ENCODE measurements around the gene RANBP6. TPM values are rescaled to one million over a fixed set of nuclear protein-coding genes. Genes with fewer than 3 reads are reported as not detected.
"Not testable (repeated sequence)": the region's sequence is repeated elsewhere in the genome, so short reads cannot be mapped to it uniquely, and the experiment has no call there.

The RANBP6 gene
- total RNA-seq (10 to 100 TPM; 19.7 to 28.1 (median 22.7) TPM), polyA plus RNA-seq (9.8 TPM)
- long read RNA-seq, donor 1, full-length matches to known transcripts, result 57 of 57 reads
- long read RNA-seq, donor 1, partial matches to known transcripts, result 0 of 57 reads
- long read RNA-seq, donor 1, other reads (novel, unspliced or antisense), result 0 of 57 reads
- long read RNA-seq, donor 2, full-length matches to known transcripts, result 20 of 20 reads
- long read RNA-seq, donor 2, partial matches to known transcripts, result 0 of 20 reads
- long read RNA-seq, donor 2, other reads (novel, unspliced or antisense), result 0 of 20 reads
- long read RNA-seq, donor 3, full-length matches to known transcripts, result 100 of 100 reads
- long read RNA-seq, donor 3, partial matches to known transcripts, result 0 of 100 reads
- long read RNA-seq, donor 3, other reads (novel, unspliced or antisense), result 0 of 100 reads
- long read RNA-seq, donor 4, full-length matches to known transcripts, result 15 of 15 reads
- long read RNA-seq, donor 4, partial matches to known transcripts, result 0 of 15 reads
- long read RNA-seq, donor 4, other reads (novel, unspliced or antisense), result 0 of 15 reads

DNA sequence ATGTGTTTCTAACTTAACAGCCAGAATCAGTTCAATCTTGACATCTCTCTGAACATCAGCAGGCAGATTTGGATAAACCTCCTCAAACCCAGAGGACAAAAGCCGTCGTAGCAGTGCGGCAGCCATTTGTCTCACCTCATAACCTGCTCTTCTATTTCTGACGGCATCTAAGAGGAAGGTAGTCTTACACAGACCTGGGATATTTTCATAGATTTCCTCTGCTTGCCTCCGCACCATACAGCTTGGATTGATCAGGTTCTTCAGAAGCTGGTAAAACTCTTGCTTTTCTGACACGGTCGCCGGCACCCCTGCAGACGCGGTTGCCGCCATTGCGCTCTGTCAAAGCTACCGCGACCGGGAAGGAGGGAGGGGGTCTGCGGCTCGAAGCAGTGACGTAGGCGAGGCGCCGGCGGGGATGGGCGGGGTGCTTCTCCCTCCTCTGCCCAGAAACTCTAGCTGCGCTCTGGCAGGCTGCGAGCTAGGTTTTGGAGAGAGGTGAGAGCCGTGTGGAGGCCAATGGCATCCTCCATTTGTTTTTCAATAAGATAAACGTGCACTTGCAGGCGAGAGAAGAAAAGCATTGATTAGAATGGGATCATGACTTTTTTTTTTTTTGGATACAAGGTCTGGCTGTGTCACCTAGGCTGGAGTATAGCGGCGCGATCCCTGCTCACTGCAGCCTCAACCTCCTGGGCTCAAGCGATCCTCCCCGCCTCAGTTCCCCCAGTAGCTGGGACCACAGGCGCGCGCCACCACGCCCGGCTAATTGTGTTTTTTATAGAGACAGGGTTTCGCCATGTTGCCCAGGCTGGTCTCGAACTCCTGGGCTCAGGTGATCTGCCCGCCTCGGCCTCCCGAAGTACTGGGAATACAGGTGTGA lies at the start of gene RANBP6:
RANBP6 (minus strand) TSS at position 347 of the 880 bp plus-strand sequence; CDS start at position 330, 17 bp downstream.
- DNase-seq, result peak; percentile 92 to 97 (median 96)
- H3K4me3 ChIP-seq (ENCODE audit: low read length), result peak within 1 kb of the TSS; percentile 91
- peak within 1 kb of the TSS; percentile 70 for H3K27ac ChIP-seq (ENCODE audit: low read length)
- peak; percentile 100 for ATAC-seq
- H3K9me3 ChIP-seq (ENCODE audit: control insufficient read depth, low read length), result no peaks in the 10 kb centered on the region
- H3K27me3 ChIP-seq (ENCODE audit: control insufficient read depth, insufficient read depth), result no peaks in the 10 kb centered on the region
- WGBS, result 12% methylated on average over 43 of the region's 43 CpGs
- intact Hi-C loops (cut with DNase I), result no loop called here
- no peaks in the 10 kb centered on the region for H3K4me1 ChIP-seq (ENCODE audit: control insufficient read depth, insufficient read depth, low read length)

DNA sequence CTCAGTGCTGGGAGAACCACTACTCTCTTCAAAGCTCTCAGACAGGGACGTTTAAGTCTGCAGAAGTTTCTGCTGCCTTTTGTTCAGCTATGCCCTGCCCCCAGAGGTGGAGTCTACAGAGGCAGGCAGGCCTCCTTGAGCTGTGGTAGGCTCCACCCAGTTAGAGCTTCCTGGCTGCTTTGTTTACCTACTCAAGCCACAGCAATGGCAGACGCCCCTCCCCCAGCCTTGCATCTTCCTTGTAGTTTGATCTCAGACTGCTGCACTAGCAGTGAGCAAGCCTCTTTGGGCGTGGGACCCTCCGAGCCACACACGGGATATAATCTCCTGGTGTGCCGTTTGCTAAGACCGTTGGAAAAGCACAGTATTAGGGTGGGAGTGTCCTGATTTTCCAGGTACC lies 47.7 kb upstream of the RANBP6 start:
- H3K4me1 ChIP-seq (ENCODE audit: control insufficient read depth, insufficient read depth, low read length); ATAC-seq; H3K4me3 ChIP-seq (ENCODE audit: low read length); H3K27me3 ChIP-seq (ENCODE audit: control insufficient read depth, insufficient read depth); intact Hi-C loops (cut with DNase I); DNase-seq; H3K9me3 ChIP-seq (ENCODE audit: control insufficient read depth, low read length); H3K27ac ChIP-seq (ENCODE audit: low read length): not testable (repeated sequence)
- WGBS, result 82% methylated on average over 7 of the region's 7 CpGs

DNA sequence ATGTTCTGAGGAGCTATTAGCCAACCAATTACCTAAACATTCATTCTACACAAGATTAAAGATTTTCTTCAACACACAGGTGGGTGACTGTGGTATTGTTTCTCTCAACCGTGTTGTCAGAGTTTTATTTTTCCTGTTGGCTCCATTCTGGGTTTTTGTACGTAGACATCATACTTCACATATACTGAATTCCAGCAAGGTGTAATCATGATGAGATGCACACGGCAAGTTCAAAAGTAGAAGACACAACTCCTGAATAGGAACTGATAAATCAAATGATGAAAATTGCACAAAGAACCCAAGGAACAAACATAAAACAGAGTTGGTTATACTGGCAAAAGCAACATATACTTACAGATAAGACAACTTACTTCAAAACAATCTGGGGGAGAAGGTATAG lies 40.2 kb upstream of the RANBP6 start:
- Histone ChIP-seq H3K4me1 (ENCODE audit: control insufficient read depth, insufficient read depth, low read length) (no peaks in the 10 kb centered on the region), H3K9me3 (ENCODE audit: control insufficient read depth, low read length) (no peaks in the 10 kb centered on the region), H3K27ac (ENCODE audit: low read length) (no peak overlapping the region), H3K4me3 (ENCODE audit: low read length) (no peak overlapping the region), H3K27me3 (ENCODE audit: control insufficient read depth, insufficient read depth) (no peaks in the 10 kb centered on the region)
- WGBS, result 48% methylated on average over 3 of the region's 3 CpGs
- intact Hi-C loops (cut with DNase I), result loop anchor here in 3 of 4 donors (2.0 to 5.0 kb wide), 3 partner anchors 169 to 252 kb away; no protein-coding TSS in a partner anchor
- no peak for DNase-seq
- no peak for ATAC-seq

DNA sequence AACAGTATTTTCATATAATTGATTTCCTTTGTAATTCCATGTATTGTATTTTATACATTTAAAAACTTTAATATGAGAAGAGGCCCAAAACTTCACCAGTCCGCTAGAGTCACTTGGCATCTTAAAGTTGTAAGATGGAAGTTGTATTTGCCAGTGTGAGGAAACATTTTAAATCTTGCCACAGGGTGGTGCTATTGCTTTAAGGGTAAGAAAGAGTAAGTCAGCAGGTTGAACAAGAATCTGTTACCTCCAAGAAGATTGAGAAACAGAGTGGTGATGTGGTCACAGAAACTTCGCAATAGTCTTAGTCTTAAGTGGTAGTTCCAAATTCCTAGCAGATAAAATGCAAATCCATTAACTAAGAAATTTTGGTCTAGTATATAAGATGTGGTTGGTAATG lies 39.8 kb upstream of the RANBP6 start:
- 34% methylated on average over 2 of the region's 2 CpGs for WGBS
- Histone ChIP-seq H3K9me3 (ENCODE audit: control insufficient read depth, low read length) (no peaks in the 10 kb centered on the region), H3K27me3 (ENCODE audit: control insufficient read depth, insufficient read depth) (no peaks in the 10 kb centered on the region), H3K4me3 (ENCODE audit: low read length) (no peak overlapping the region), H3K4me1 (ENCODE audit: control insufficient read depth, insufficient read depth, low read length) (no peaks in the 10 kb centered on the region), H3K27ac (ENCODE audit: low read length) (no peak overlapping the region)
- intact Hi-C loops (cut with DNase I), result loop anchor here in 3 of 4 donors (2.0 to 5.0 kb wide), 3 partner anchors 168 to 252 kb away; no protein-coding TSS in a partner anchor
- DNase-seq (no peak), ATAC-seq (peak; percentile 59 to 74)

GRCh38 chr9:6054280-6055099 lies 39.1 kb upstream of the RANBP6 start:
- Histone ChIP-seq H3K4me1 (ENCODE audit: control insufficient read depth, insufficient read depth, low read length) (no peaks in the 10 kb centered on the region), H3K27ac (ENCODE audit: low read length) (no peak overlapping the region), H3K4me3 (ENCODE audit: low read length) (no peak overlapping the region), H3K27me3 (ENCODE audit: control insufficient read depth, insufficient read depth) (no peaks in the 10 kb centered on the region), H3K9me3 (ENCODE audit: control insufficient read depth, low read length) (no peaks in the 10 kb centered on the region)
- DNase-seq, result peak; percentile 68 to 80 (median 70)
- peak; percentile 86 to 91 for ATAC-seq
- WGBS, result 7% methylated on average over 3 of the region's 3 CpGs
- intact Hi-C loops (cut with DNase I), result loop anchor here (2.0 to 5.0 kb wide), 4 partner anchors 167 to 253 kb away; no protein-coding TSS in a partner anchor

- H3K4me3 ChIP-seq (ENCODE audit: low read length), result no peak overlapping the region
- intact Hi-C loops (cut with DNase I), result loop anchor here in 2 of 4 donors (5.0 kb wide), 2 partner anchors 165 to 255 kb away; no protein-coding TSS in a partner anchor
- no peaks in the 10 kb centered on the region for H3K27me3 ChIP-seq (ENCODE audit: control insufficient read depth, insufficient read depth)
- 64% methylated on average over 2 of the region's 2 CpGs for WGBS
- H3K27ac ChIP-seq (ENCODE audit: low read length), result no peak overlapping the region
- DNase-seq (no peak), ATAC-seq (no peak)
- H3K4me1 ChIP-seq (ENCODE audit: control insufficient read depth, insufficient read depth, low read length), result no peaks in the 10 kb centered on the region
- H3K9me3 ChIP-seq (ENCODE audit: control insufficient read depth, low read length), result no peaks in the 10 kb centered on the region
Observed at GRCh38 chr9:6052293-6052919, 37.0 kb upstream of the RANBP6 start.

- Histone ChIP-seq H3K4me1 (ENCODE audit: control insufficient read depth, insufficient read depth, low read length) (no peaks in the 10 kb centered on the region), H3K9me3 (ENCODE audit: control insufficient read depth, low read length) (no peaks in the 10 kb centered on the region), H3K4me3 (ENCODE audit: low read length) (no peak overlapping the region), H3K27ac (ENCODE audit: low read length) (no peak overlapping the region), H3K27me3 (ENCODE audit: control insufficient read depth, insufficient read depth) (no peaks in the 10 kb centered on the region)
- intact Hi-C loops (cut with DNase I), result loop anchor here in 2 of 4 donors (5.0 kb wide), 2 partner anchors 164 to 256 kb away; no protein-coding TSS in a partner anchor
- no peak for ATAC-seq
- 93% methylated on average over 2 of the region's 2 CpGs for WGBS
- DNase-seq, result no peak
Observed at GRCh38 chr9:6051511-6051950, 36.1 kb upstream of the RANBP6 start.

- H3K4me3 ChIP-seq (ENCODE audit: low read length), result no peak overlapping the region
- ATAC-seq (no peak), DNase-seq (no peak)
- no peaks in the 10 kb centered on the region for H3K27me3 ChIP-seq (ENCODE audit: control insufficient read depth, insufficient read depth)
- no peaks in the 10 kb centered on the region for H3K9me3 ChIP-seq (ENCODE audit: control insufficient read depth, low read length)
- no peaks in the 10 kb centered on the region for H3K4me1 ChIP-seq (ENCODE audit: control insufficient read depth, insufficient read depth, low read length)
- 75% methylated on average over 1 of the region's 1 CpG for WGBS
- intact Hi-C loops (cut with DNase I), result loop anchor here in 2 of 4 donors (5.0 kb wide), 2 partner anchors 162 to 258 kb away; no protein-coding TSS in a partner anchor
- no peak overlapping the region for H3K27ac ChIP-seq (ENCODE audit: low read length)
Observed at GRCh38 chr9:6049798-6050197, 34.4 kb upstream of the RANBP6 start.

DNA sequence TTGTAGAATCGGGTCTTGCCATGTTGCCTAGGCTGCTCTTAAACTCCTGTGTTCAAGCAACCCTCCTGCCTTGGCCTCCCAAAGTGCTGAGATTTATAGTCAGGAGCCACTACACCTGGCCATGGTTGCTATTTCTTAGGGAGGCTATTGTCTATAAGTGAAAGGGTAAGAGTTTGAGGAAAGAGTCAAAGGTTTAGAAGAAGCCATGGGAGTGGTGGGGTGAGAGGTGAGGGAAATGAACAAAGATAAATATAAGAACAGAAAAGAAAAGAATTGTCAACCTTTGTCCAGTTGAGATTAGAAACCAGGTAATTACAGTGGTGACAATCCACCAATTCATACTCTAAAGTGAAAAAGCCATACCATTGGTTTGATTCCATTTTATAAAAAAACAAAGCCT lies 32.6 kb upstream of the RANBP6 start:
- intact Hi-C loops (cut with DNase I), result no loop called here
- no peak for ATAC-seq
- Histone ChIP-seq H3K27ac (ENCODE audit: low read length) (no peak overlapping the region), H3K4me1 (ENCODE audit: control insufficient read depth, insufficient read depth, low read length) (no peaks in the 10 kb centered on the region), H3K9me3 (ENCODE audit: control insufficient read depth, low read length) (no peaks in the 10 kb centered on the region), H3K4me3 (ENCODE audit: low read length) (no peak overlapping the region), H3K27me3 (ENCODE audit: control insufficient read depth, insufficient read depth) (no peaks in the 10 kb centered on the region)
- no peak for DNase-seq
- 87% methylated on average over 1 of the region's 1 CpG for WGBS

- Histone ChIP-seq H3K27ac (ENCODE audit: low read length) (no peak overlapping the region), H3K4me1 (ENCODE audit: control insufficient read depth, insufficient read depth, low read length) (no peaks in the 10 kb centered on the region), H3K27me3 (ENCODE audit: control insufficient read depth, insufficient read depth) (no peaks in the 10 kb centered on the region), H3K9me3 (ENCODE audit: control insufficient read depth, low read length) (no peaks in the 10 kb centered on the region), H3K4me3 (ENCODE audit: low read length) (no peak overlapping the region)
- ATAC-seq, result no peak
- WGBS, result 79% methylated on average over 4 of the region's 4 CpGs
- intact Hi-C loops (cut with DNase I), result no loop called here
- no peak for DNase-seq
Observed at GRCh38 chr9:6047020-6047419, 31.6 kb upstream of the RANBP6 start.

Measured in right cardiac atrium (tissue), 5 donors.